Measurements from ENCODE around the gene PMAIP1.
A peak's percentile ranks its signal among the peaks of the same experiment; 100 is the strongest.
"Not testable (repeated sequence)": the region's sequence is repeated elsewhere in the genome, so short reads cannot be mapped to it uniquely, and the experiment has no call there.

The PMAIP1 gene

DNA sequence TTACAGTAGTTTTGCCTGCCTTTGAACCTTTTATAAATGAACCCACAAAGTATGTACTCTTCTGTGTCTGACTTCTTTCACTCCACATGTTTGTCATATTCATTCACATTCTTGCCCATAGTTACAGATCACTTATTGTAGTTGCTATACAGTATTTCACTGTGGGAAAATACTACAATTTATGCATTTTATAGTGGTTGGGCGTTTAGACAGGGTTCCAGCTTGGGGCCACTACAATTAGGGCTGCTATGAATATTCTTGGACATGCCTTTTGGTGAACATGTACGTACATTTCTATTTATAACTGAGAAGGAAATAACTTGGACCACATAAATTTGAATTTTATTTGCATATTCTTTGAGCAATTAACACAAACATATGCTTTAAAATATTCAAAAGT, 15.4 kb upstream of the PMAIP1 start:
- no peak for DNase-seq

DNA sequence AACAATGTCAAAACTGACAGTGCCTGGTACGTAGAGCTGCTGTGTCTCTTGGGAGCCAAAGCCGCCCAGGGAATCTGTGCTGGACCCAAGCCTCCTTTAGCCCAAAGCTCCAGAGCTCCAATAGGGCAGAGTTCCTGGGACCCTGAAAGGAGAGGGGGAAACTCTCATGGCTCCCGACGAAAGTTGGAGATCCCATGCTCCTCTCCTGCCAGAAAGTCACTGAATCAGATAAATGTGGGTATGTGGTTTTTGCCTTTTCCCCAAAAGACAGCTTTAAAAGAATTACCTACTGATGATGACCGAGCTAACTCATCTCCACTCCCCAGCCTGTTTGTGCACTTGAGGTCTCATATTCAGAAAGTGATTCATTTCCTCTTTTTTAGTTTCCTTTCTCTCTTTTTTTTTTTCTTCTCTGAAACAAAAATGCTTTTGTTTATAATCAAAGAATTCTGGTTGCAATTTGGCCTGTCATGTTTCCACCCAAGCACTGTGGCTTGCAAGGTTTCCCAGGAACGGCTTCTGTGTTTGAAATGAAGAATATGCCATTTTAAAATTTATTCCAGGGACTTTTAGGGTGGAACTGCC, 14.1 kb upstream of the PMAIP1 start:
- no peak for DNase-seq

DNA sequence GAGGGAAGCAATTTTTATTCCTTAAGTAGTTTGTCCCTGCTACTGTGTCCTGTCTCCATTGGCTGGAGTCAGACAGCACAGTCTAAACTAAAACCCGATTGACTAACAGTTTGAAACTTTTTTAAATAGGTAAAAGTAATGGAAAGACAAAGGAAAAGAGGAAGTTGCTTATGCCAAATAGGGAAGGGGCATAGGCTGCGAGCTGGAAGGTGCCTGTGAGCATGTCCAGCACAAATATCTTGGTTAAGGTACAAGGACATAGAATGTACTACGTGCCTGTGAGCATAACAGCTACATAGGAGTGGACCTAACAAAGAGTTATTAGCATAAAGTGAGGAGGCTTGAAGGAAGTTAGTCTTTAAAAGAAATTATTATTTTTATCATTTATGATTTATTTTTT, 13.4 kb upstream of the PMAIP1 start:
- DNase-seq = not testable (repeated sequence)

DNA sequence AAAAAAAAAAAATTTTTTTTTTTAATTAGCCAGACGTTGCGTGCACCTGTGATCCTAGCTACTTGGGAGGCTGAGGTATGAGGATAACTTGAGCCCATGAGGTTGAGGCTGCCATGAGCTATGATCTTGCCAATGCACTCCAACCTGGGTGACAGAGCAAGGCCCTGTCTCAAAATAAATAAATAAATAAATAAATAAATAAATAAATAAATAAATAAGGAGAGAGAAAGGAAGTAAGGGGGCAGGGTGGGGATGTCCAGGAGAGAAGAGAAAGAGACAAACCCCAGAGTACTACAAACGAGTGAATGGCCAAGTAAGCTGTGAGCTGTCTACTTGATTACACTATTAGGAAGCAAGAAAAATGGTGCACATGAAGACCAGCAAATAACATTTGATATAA, 7.7 kb upstream of the PMAIP1 start:
- DNase-seq = no peak

DNA sequence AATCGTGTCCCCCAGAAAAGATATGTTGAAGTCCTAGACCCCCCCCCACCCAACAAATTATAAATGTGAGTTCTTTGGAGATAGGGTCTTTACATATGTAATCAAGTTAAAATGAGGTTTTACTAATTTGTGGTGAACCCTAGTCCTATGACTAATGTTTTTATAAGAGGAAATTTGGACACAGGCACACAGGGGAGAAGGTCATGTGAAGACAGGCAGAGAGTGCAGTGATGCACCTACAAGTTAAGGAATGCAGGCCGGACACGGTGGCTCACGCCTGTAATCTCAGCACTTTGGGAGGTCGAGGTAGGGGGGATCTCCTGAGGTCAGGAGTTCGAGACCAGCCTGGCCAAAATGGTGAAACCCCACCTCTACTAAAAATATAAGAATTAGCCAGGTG, 5.8 kb upstream of the PMAIP1 start:
- no peak for DNase-seq

DNA sequence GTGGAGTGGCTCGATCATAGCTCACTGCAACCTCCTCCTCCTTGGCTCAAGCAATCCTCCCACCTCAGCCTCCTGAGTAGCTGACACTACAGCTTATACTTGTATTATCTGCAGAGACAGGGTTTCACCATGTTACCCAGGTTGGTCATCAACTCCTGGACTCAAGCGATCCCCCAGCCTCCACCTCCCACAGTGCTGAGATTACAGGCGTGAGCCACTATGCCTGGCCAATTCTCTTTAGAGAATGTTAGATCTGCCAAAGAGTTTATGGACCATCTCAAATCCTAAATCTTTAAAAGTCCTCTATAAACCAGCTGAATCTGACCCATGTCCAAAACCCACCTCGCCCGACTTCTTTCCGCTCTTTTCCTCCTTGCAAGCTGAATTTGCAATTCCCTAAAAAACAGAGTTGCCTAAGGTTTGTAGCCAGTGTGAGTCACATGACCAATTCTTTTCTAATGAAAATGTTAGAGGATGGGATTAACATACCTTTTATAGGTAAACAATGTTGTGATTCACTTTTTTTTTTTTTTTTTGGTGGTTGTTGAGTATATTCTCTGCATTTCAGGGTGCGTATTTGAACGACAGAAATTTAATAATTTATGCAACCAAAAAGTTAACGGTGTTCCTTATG, 2.4 kb upstream of the PMAIP1 start:
- no peak for DNase-seq

DNA sequence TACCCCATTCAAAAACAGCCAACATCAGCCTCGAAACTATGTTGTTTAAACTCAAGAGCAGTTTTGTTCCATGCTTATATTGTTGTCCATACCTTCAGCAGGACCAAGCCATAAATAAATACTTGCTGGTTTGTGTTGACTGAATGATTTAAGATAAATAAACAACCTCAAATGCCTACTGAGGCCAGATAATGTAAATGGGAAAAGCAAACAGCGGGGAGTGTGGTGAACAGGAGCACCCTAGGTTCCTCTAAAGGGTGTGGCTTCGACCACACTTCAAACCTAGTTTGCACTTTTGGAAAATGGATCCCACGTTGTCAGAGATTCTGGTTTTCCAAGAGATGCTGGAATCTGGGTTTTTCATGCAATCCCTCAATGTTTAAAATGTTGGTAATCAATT, 1.7 kb upstream of the PMAIP1 start:
- no peak for DNase-seq

DNA sequence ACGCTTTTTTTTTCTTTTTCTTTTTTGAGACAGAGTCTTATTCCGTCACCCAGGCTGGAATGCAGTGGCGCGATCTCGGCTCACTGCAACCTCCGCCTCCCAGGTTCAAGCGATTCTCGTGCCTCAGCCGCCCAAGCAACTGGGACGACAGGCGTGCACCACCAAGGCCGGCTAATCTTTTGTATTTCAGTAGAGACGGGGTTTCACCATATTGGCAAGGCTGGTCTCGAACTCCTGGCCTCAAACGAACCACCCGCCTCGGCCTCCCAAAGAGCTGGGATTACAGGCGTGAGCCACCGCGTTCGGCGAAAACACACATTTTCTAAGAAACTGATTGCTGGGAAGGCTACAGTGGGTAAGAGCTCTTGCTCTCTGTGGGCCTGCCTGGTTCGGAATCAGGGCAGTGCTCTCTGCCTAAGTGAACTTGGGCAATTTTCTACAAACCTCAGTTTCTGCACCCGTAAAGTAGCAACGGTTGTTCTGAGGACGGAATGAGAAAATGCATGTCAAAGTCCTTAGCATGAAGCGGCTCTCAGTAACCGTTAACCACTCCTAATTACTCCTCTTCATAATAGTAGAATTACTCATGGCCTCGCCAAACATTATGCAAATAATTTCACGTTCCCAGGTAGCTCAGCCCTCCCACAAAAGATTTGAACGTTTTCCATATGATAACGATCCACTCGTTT, 1.0 kb upstream of the PMAIP1 start:
- DNase-seq = no peak

DNA sequence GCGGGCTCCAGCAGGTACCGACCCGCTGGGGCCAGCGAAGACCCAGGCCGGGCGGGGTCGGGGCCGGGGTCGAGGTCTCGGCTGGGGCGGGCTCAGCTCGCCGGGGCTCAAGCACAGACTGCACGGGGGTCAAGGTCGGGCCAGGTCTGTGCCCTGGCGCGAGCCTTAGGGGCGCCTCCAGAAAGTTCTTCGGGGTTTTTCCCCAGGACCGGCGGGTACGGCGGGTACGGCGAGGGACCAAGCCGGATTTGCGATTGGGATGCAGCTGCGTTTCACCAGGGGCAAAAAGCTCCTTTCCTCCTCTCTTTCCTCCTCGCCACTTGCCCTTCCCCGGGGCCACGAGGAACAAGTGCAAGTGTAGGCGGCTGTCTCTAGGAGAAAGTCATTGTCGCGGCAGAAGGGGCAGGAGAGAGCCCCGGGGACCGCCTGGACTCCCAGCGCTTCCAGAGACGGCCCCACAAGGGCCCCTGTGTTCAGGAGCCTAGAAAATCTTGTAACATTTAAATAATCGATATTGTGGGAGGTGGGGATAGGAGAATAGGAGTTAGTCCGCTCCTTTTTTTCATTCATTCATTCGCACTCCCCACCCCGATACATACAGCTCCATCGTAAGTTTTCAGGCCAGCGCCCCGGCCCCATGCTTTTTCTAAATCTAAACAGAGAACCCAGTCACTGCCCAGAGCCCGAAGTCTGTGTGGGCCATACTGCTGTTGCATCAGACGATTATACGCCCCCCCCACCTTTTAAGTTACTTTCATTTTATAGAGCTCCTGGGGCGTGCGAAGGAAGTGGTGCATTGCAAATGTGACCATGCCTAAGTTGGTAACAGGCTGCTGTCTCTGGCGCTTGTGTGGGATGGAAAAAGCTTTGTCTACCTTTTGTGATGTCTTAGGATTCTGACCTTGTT, 679 bp downstream of the PMAIP1 start:
- DNase-seq = peak in 4 of 56 donors; percentile 1 to 29 (median 6)

DNA sequence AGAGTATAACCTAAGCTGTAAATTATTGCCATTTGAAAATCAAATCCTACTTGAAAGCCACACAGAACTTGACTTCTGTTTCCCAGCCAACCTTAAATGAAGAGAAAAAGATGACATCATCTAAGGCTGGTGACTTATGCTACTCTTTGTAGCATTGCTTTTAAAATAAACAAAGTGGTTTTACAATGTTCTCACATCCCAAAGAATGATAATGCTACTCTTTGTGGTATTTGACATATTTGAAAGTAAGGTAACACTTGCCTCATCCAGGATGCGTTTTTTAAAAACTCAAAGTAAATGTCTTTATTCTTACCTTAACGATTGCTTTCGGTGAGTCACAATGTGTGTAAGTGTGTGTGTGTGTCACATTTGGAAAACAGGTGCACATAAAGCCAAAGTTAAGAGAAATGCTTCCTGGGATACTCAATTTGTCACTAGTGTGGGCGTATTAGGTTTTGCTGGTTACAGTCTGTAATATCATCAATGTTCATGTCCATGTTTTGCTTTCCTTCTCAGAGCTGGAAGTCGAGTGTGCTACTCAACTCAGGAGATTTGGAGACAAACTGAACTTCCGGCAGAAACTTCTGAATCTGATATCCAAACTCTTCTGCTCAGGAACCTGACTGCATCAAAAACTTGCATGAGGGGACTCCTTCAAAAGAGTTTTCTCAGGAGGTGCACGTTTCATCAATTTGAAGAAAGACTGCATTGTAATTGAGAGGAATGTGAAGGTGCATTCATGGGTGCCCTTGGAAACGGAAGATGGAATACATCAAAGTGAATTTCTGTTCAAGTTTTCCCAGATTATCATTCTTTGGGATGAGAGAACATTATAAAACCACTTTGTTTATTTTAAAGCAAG, 2.6 kb downstream of the PMAIP1 start:
- no peak for DNase-seq

DNA sequence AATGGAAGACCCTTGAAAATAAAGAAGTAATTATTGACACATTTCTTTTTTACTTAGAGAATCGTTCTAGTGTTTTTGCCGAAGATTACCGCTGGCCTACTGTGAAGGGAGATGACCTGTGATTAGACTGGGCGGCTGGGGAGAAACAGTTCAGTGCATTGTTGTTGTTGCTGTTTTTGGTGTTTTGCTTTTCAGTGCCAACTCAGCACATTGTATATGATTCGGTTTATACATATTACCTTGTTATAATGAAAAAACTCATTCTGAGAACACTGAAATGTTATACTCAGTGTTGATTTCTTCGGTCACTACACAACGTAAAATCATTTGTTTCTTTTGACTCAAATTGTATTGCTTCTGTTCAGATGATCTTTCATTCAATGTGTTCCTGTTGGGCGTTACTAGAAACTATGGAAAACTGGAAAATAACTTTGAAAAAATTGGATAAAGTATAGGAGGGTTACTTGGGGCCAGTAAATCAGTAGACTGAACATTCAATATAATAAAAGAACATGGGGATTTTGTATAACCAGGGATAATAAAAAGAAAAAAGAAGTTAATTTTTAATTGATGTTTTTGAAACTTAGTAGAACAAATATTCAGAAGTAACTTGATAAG, 3.3 kb downstream of the PMAIP1 start:
- no peak for DNase-seq

DNA sequence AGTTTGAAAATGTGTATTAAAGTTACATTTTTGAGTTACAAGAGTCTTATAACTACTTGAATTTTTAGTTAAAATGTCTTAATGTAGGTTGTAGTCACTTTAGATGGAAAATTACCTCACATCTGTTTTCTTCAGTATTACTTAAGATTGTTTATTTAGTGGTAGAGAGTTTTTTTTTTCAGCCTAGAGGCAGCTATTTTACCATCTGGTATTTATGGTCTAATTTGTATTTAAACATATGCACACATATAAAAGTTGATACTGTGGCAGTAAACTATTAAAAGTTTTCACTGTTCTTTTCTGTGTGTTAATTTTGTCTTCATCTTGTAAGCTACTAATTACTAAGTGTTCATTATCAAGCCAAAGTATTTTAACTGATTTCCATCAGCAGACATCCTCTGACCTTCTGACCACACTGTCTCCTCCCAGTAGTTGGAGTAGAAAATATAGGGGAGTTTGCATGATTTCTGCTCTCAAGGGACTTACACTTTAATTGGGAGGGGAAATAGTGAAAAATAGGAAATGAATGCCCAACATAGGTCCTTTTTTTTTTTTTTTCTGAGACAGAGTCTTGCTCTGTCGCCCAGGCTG, 4.3 kb downstream of the PMAIP1 start:
- DNase-seq = no peak

DNA sequence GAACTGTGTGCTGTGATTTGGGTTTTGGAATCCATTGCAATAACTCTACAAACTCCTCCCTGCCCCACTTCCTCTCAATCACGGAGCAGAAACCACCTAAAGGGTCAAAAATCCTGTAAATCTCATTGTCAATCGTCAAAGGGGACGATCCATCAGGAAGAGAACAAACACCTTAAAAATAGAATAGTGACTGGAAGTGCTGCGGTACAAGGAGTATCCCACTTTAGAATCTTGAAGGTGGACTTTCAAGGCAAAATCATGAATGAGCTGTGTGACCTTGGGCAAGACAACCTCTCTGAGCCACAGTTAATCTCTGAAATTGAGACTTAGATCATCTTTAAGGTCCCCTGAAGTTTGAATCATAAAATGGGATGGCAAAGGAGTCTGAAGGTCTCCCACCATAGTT, 5.9 kb downstream of the PMAIP1 start:
- no peak for DNase-seq

DNA sequence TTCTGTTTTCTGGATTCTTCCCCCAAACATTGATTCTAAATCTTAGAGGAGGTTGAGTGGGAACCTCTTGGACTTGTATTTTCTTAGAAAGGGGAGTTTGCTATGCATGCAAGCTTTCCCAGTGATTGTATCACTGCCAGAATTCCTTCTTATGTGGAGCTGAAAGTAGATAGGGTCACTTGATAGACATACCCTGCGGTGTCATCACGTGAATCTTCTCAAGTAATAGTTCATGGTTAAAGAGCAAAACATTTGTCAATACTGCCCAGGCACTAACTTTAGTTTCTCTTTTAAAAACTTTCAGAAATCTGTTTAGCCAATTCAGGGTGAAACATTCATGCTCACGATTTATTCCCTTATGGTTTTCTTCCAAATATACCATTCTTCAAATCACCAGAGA, 6.4 kb downstream of the PMAIP1 start:
- DNase-seq = no peak

DNA sequence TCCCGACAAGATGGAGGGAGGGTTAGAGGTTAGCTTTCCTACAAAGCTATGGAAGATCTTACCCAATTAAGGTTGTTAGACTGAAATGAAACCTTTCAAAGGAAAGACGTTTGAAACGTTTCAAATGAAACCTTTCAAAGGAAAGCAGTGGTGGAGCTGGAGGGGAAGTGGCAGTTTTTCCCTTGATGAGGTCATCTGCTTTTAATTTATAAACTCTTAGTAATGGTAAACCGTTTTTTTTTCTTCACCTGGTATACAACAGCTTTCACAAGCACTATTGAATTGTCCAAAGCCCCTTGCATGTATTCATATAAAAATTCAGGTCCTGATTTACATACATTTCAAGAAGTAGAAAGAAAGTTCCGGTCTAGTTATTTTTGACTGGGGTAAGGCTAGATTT, 7.4 kb downstream of the PMAIP1 start:
- no peak for DNase-seq

DNA sequence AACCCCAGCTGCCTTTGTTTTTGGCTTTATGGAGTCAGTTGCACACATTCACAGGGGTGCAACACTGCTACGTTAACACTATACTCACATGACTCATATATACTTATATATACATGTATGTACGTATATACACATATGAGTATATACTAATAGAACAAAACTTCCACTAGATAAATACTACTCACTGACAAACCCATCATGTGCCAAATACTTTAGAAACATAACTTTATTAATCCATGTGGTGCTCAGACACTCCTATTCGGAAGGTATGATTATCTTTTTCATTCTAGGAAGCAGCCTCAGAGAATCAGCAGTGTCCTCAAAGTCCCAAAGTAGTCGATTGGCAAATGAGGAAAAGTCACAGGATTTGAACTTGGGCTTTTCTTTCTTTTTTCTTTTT, 7.9 kb downstream of the PMAIP1 start:
- DNase-seq = no peak

DNA sequence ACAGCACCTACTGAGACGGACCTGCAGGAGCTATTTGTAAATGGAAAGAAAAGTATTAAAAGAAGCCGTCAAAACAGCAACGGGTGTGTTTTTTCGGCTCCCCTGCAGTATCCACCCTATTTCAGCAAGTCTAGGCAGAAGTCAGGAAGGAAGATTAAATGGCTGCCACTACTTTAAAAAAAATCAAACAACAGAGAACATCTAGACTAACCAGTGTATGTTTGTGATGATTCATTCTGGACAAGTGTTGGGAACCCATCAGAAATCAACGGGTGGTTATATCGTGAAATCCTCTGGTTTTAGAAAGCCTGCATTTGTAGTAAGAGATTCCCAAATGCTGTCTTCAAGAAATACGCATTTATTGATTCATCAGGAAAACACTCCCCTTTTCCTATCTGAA, 9.0 kb downstream of the PMAIP1 start:
- no peak for DNase-seq

DNA sequence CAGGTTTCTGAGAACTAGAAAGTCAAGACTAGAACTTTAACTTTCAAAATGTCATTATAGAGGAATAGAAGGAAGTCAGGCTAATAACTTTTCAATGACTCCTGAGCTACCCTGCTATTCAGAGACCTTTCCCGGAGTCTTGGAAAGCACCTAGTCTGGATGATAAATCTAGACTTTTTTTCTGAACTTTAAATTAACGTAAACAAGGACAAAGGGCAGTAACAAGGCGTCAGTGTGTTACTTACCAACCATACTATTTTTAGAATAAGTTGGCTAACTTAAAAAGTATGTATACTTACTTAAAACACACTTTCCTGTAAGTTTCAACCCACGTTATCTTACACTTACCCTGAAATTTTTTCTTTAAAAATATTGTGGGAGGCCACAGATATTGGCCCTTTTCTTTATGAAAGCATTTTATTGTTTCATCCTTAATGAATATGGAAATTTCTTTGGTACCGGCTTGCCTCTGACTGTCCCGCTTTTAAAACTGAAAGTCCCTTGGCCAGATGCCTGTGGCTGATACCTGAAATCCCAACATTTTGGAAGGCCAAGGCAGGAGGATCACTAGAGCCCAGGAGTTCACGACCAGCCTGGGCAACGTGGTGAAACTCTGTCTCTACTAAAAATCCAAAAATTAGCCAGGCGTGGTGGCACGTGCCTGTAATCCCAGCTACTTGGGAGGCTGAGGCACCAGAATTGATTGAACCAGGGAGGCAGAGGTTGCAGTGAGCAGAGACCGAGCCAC, 9.7 kb downstream of the PMAIP1 start:
- DNase-seq = no peak

DNA sequence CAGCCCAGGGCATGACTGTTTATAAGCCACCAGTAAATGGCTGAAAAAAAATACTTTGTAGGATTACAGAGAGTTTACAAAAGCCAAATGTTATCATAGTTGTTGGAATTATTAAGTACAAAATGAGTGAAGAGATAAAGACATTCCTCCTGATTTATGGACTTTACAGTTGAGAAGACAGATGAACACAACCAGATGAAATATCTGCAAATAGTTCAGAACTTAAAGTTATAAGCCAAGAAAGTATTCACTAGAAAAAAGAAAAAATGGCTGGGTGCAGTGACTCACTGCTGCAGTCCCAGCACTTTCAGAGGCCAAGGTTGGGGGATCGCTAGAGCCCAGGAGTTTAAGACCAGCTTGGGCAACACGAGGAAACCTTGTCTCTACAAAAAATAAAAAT, 11.2 kb downstream of the PMAIP1 start:
- DNase-seq = no peak
